Liver (tissue), 3 donors: ENCODE measurements around the gene HS3ST3B1.

ENCODE experiments used
- ATF3 ChIP-seq: IDR thresholded peaks from 2 replicates; pipeline ENCODE4 v1.6.1; 2016; ENCODE audit warnings: antibody characterized with exemption
- CTCF ChIP-seq: fragments of 150-350 bp; IDR thresholded peaks from 2 replicates; pipeline ENCODE4 v1.5.1; 2017; ENCODE audit warnings: improper control_type of control experiment, low read depth, low read length; ENCODE audit not compliant: missing input control
- FOXA1 ChIP-seq: IDR thresholded peaks from 2 replicates; pipeline ENCODE4 v1.6.1; 2016; ENCODE audit warnings: antibody characterized with exemption
- FOXA2 ChIP-seq: IDR thresholded peaks from 2 replicates; pipeline ENCODE4 v1.6.1; 2016; ENCODE audit warnings: antibody characterized with exemption
- GABPA ChIP-seq, 2 donors: IDR thresholded peaks in 1 of 2; conservative IDR thresholded peaks in 1 of 2; 2 replicates each; pipeline ENCODE4 v1.6.1; 2016; ENCODE audit warnings: antibody characterized with exemption in 2 of 2, mild to moderate bottlenecking in 1 of 2, moderate library complexity in 1 of 2
- JUND ChIP-seq, 2 donors: IDR thresholded peaks; 2 replicates each; pipeline ENCODE4 v1.6.1; 2016; ENCODE audit warnings: antibody characterized with exemption in 2 of 2
- RAD21 ChIP-seq, 2 donors: IDR thresholded peaks; 2 replicates each; pipeline ENCODE4 v1.6.1; 2016; ENCODE audit warnings: antibody characterized with exemption in 2 of 2, mild to moderate bottlenecking in 2 of 2
- RXRA ChIP-seq, 2 donors: IDR thresholded peaks; 2 replicates each; pipeline ENCODE4 v1.6.1; 2017 to 2018; ENCODE audit warnings: antibody characterized with exemption in 2 of 2, mild to moderate bottlenecking in 1 of 2
- TAF1 ChIP-seq: conservative IDR thresholded peaks from 2 replicates; pipeline ENCODE4 v1.6.1; 2016; ENCODE audit warnings: antibody characterized with exemption, mild to moderate bottlenecking
- YY1 ChIP-seq: IDR thresholded peaks from 2 replicates; pipeline ENCODE4 v1.6.1; 2016; ENCODE audit warnings: antibody characterized with exemption, mild to moderate bottlenecking
- TF ChIP-seq, protein P1 (sequence below): IDR thresholded peaks from 2 replicates; pipeline ENCODE4 v1.6.1; 2016; ENCODE audit warnings: antibody characterized with exemption, mild to moderate bottlenecking
- TF ChIP-seq, protein P2 (sequence below): IDR thresholded peaks from 2 replicates; pipeline ENCODE4 v1.6.1; 2016; ENCODE audit warnings: antibody characterized with exemption
- TF ChIP-seq, protein P3 (sequence below): IDR thresholded peaks from 2 replicates; pipeline ENCODE4 v1.6.1; 2016; ENCODE audit warnings: antibody characterized with exemption
- donor health status: healthy.
- donor health status: healthy.

- TF ChIP-seq CTCF (no peak), JUND (IDR thresholded peaks at IDR 0.05) (no peak), FOXA1 (no peak), RAD21 (IDR thresholded peaks at IDR 0.05) (no peak), RXRA (IDR thresholded peaks at IDR 0.05) (no peak), TAF1 (no peak), GABPA (IDR thresholded peaks at IDR 0.05 in 1 of 2, conservative IDR thresholded peaks at IDR 0.05 in 1 of 2) (no peak), ATF3 (no peak), YY1 (no peak), FOXA2 (no peak)
- TF ChIP-seq, protein P1, sequence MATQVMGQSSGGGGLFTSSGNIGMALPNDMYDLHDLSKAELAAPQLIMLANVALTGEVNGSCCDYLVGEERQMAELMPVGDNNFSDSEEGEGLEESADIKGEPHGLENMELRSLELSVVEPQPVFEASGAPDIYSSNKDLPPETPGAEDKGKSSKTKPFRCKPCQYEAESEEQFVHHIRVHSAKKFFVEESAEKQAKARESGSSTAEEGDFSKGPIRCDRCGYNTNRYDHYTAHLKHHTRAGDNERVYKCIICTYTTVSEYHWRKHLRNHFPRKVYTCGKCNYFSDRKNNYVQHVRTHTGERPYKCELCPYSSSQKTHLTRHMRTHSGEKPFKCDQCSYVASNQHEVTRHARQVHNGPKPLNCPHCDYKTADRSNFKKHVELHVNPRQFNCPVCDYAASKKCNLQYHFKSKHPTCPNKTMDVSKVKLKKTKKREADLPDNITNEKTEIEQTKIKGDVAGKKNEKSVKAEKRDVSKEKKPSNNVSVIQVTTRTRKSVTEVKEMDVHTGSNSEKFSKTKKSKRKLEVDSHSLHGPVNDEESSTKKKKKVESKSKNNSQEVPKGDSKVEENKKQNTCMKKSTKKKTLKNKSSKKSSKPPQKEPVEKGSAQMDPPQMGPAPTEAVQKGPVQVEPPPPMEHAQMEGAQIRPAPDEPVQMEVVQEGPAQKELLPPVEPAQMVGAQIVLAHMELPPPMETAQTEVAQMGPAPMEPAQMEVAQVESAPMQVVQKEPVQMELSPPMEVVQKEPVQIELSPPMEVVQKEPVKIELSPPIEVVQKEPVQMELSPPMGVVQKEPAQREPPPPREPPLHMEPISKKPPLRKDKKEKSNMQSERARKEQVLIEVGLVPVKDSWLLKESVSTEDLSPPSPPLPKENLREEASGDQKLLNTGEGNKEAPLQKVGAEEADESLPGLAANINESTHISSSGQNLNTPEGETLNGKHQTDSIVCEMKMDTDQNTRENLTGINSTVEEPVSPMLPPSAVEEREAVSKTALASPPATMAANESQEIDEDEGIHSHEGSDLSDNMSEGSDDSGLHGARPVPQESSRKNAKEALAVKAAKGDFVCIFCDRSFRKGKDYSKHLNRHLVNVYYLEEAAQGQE: no peak
- TF ChIP-seq, protein P2, sequence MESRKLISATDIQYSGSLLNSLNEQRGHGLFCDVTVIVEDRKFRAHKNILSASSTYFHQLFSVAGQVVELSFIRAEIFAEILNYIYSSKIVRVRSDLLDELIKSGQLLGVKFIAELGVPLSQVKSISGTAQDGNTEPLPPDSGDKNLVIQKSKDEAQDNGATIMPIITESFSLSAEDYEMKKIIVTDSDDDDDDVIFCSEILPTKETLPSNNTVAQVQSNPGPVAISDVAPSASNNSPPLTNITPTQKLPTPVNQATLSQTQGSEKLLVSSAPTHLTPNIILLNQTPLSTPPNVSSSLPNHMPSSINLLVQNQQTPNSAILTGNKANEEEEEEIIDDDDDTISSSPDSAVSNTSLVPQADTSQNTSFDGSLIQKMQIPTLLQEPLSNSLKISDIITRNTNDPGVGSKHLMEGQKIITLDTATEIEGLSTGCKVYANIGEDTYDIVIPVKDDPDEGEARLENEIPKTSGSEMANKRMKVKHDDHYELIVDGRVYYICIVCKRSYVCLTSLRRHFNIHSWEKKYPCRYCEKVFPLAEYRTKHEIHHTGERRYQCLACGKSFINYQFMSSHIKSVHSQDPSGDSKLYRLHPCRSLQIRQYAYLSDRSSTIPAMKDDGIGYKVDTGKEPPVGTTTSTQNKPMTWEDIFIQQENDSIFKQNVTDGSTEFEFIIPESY: no peak
- TF ChIP-seq, protein P3, sequence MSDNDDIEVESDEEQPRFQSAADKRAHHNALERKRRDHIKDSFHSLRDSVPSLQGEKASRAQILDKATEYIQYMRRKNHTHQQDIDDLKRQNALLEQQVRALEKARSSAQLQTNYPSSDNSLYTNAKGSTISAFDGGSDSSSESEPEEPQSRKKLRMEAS: no peak
Observed at GRCh38 chr17:14398766-14399165, 97.9 kb downstream of the HS3ST3B1 start.
